ENCODE results near the gene OR52E5.

Gene OR52E5

DNA sequence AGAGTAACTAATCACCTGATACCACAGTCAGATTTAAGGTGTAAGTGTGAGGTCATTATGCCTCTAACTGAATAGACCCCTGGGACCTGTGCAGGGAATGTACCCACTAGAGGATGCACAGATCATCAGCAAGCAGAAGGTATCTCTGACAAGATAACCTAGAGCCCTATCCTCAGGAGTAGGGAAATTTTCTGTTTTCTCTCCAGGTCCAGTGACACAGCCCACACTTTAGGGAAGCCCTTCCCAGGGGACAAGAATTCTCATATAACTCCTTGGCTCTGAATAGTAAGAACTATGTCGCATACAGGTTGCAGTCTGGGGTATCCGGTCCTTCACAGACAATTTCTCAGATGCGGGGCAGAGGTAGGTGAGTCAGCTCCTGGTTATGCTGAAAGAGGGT, at the start of gene OR52E5:
Gene OR52E5 (plus strand): TSS at position 301 of the 400 bp plus-strand sequence. CDS start 7,569 bp downstream, outside the sequence.
- DNase-seq, result no peak

DNA sequence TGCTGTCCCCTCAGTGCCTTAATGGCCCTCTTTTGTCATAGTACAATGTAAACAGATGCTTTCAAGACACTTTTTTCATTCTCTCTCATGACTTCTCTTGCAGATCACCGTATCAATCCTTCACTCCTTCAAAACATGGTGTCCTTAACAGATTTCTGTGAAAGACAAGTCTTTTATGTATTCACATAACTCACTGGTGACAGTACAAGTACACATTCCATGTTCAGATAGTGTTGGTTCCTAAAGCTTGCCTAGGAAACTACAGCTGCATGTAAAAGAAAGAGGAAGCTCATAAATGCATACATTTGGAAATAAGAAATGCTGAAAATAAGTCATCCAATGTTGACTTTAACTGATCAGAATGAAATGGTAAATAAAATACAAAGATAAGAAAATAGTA, 46.3 kb upstream of the OR52E5 start:
- no peak for DNase-seq

DNA sequence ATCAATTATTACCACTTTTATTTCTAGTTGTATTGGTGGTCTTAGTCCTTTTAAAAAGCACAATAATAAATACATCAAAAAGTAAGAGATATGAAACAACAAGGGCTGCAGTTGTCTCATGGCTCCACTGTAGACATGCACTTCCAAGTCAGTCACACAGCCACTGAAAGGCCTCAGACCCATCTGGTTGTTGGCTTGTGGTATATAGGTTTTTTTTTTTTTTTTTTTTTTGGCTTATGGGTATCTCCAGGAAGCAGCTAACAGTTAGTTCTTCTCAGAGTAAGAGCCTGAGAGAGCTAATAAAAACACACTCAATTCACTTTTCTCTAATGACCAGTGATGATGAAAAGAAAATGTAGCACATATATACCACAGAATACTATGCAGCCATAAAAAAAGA, 45.3 kb upstream of the OR52E5 start:
- DNase-seq, result no peak

DNA sequence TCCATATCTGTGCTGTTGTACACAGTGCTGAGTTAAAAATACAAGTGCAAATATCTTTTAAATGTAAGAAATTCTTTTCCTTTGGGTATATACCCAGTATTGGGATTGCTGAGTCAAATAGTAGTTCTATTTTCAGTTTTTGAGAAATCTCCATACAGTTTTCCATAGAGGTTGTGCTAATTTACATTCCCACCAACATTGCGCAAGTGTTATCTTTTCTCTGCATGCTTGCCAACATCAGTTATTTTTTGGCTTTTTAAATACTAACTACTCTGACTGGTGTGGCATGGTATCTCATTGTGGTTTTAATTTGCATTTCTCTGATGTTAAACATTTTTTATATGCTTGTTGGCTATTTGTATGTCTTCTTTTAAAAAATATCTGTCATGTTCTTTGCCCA, 42.0 kb upstream of the OR52E5 start:
- DNase-seq, result no peak

- DNase-seq, result no peak
Measured at GRCh38 chr11:5857590-5857989, 35.4 kb upstream of the OR52E5 start, which contains the start of gene OR52E8. OR52E8 (minus strand) TSS chr11:5857690; CDS start chr11:5857690, 0 bp downstream.

DNA sequence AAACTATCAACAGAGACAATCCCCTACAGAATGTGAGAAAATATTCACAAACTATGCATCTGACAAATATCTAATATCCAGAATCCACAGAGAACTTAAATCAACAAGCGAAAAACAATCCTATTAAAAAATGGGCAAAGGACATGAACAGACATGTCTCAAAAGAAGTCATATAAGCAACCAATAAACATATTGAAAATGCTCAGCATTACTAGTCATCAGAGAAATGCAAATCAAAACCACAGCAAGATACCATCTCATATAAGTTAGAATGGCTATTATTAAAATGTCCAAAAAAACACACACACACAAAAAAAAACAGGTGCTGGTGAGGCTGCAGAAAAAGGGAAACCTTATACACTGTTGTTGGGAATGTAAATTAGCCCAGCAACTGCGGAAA, 27.2 kb upstream of the OR52E5 start:
- DNase-seq, result no peak

GRCh38 chr11:5878564-5878963, 14.4 kb upstream of the OR52E5 start:
- DNase-seq, result no peak

GRCh38 chr11:5880329-5880728, 12.7 kb upstream of the OR52E5 start, which contains the start of gene OR52E4:
OR52E4 (plus strand) TSS chr11:5880629; CDS start chr11:5884293, 3,664 bp downstream.
- no peak for DNase-seq

DNA sequence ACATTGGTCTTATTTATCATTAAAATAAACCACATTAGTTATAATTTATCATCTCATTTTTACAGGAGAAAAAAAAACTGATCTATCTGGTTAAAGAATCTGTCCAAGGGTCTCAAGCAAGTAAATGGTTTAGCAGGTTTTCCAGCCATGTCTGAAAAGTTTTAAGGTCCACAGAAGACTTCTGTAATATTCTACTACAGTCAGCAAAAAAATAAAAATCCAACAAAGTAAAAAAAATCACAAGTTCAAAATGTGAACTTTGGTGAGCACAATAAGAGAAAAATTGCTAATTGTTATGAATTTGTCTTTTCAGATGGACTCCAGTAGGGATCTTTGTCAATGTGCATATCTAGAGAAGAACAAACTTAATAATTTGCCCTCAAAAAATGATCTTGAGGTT, 11.3 kb upstream of the OR52E5 start:
- no peak for DNase-seq

GRCh38 chr11:5887172-5887571, 5.8 kb upstream of the OR52E5 start:
- no peak for DNase-seq

DNA sequence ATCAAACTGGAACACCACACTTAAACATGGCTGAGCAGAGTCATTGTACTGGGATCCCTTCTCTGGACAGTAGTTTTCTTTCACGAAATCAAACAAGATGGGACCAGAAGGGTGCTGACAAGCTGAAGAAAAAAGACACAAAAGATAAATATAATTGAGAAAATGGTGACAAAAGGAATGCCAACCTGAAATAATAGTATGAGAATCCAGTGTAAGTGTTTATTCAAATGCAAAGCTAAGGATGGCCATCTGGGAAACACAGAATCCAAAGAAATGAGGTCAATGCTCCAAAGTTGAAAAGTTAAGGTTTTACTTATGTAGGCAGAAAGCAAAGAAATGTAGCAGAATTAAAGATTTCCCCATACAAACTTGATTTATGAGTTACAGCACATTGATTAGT, 5.3 kb upstream of the OR52E5 start:
- DNase-seq, result no peak

- DNase-seq, result no peak
Measured at GRCh38 chr11:5891216-5891800, 1.7 kb upstream of the OR52E5 start.

DNA sequence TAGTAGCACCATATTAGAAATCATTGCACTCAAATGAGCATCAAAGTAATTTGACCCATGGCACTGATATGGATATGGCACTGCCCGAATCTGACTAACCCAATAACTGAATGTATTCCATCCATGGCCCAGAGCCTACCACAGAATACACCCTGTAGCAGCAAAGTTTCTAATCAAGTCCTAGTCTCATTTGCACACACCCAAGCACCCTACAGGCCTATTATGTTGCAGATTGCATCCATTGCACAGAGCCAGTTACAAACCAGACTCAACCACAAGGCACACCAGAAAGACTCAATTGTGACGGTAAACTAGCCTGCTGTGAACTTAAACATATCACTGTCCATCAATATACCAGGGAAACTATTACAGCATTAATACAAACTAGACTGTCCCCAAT, 6.5 kb downstream of the OR52E5 start:
- DNase-seq, result no peak

- DNase-seq, result no peak
Measured at GRCh38 chr11:5910540-5910939, 17.5 kb downstream of the OR52E5 start.

DNA sequence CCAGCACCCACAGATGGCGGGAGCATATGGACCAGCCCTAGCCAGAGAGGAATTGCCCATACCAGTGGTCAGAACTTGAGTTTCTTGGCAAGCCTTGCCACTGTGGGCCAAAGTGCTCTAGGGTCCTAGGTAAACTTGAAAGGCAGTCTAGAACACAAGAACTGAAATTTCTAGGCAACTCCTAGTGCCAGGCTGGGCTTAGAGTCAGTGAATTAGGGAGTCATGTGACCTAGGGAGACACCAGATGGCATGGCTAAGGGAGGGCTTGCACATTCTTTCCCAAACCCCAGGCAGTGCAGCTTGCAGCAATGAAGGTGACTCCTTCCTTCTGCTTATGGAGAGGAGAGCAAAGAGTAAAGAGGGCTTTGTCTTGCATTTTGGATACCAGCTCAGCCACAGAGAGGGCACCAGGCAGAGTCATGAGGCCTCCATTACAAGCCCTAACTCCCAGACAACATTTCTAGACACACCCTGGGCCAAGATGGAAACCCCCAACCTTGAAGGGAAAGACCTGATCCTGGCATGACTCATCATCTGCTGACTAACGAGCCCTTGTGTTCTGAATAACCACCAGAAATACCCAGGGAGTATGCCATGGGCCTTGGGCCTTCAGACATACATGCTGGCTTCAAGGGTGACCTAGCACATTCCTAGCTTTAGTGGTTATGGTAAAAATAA, 29.9 kb downstream of the OR52E5 start:
- no peak for DNase-seq

DNA sequence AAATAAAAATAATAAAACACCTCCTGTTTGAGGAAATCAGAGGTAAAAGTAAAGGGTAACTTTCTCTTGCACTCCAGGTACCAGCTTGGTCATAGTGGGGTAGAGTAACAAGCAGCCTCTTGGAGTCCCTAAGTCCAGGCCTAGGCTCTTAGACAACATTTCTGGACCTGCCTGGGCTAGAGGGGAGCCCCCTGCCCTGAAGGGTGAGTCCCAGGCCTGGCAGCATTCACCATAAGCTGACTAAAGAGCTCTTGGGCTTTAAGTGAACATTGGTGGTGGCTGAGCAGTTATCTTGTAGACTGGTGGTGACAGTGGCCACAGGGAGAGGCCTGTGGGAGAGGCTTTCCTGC, 30.4 kb downstream of the OR52E5 start:
- DNase-seq, result no peak

DNA sequence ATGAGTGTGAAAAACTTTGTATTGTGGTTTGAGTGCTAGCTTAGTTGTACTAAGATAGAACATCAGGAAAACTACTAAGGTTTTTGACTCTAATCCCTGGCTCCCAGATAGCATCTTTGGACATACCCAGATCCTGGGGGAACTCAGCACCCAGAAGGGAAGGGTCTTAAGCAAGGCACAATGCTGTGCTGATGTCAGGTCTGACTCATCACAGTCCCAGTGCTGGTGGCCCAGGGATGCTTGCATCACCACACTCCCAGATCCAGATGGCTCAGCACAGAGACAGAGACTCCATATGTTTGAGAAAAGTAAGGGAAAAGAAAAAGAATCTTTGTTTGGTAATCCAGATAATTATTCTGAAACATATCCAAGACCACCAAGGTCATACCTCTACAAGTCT, 30.8 kb downstream of the OR52E5 start:
- no peak for DNase-seq

GRCh38 chr11:5928271-5928670, 35.3 kb downstream of the OR52E5 start:
- DNase-seq, result no peak

DNA sequence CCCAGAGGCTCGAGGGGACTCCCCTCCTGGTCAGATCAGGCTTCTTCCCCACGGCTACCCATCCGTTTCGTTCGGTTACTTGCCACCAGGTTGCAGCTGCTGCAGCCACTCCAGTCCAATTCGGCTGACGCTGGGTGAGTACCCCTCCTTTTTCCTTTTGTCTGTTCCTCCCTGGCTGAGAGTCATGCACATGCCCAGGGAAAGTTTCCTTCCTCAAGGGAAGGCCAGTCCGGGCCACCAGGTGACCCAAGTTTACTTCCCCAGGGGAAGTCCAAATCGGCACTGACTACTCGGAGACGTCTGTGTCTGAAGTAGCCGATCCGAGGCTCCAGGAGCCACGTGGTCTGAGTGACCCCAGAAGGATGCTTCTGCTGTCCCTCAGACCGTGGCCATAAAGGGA, 35.8 kb downstream of the OR52E5 start:
- no peak for DNase-seq

GRCh38 chr11:5929571-5930368, 36.8 kb downstream of the OR52E5 start:
- no peak for DNase-seq

DNA sequence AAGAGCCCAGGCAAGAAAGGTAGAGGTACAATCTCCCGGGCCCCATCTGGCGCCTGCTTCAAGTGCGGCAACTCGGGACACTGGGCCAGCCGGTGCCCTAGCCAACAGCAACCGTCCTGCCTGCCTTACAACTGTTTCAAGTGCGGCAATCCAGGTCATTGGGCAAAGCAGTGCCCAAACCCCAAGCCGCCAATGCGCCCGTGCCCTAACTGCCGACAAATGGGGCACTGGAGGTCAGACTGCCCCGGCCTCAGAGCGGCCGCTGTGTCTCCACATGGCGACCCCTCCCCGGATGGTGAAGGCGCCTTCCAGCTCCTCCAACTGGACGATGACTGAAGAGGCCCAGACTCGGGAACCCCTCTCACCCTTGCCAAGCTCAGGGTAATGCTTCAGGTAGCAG, 37.6 kb downstream of the OR52E5 start:
- no peak for DNase-seq

DNA sequence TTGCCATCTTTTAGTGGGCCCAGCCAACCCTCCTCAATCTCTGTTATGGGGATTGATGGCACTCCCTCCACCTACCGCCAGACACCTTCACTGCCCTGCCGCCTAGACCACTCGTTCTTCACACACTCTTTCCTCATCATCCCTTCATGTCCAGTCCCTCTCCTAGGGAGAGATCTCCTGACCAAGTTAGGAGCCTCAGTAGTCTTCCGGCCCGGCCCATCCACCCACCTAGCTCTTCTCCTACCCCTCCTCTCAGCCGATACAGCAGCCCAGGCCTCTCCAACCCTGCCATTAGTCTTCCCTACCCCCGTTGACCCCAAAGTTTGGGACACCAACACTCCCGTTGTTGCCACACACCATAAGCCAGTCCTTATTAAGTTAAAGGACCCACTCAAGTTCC, 38.1 kb downstream of the OR52E5 start:
- DNase-seq, result no peak

- DNase-seq, result no peak
Measured at GRCh38 chr11:5932671-5933070, 39.7 kb downstream of the OR52E5 start.

- no peak for DNase-seq
Measured at GRCh38 chr11:5933116-5933515, 40.1 kb downstream of the OR52E5 start.
